ENCODE measurements around the gene FUT2. TPM values are rescaled to one million over a fixed set of nuclear protein-coding genes. Genes with fewer than 3 reads are reported as not detected.

Gene FUT2
- total and polyA plus RNA-seq, 2 of the 13 experiments (the other 11 are each of a cell fraction or from before 2014, with no cell fraction given) = 0.07 TPM; not detected in 1

GRCh38 chr19:48715681-48716171, 20.0 kb downstream of the FUT2 start (continued):
- TF ChIP-seq POGK (CRISPR knock-in tag; conservative IDR thresholded peaks at IDR 0.05) (no peak), JDP2 (CRISPR knock-in tag; IDR thresholded peaks at IDR 0.05; ENCODE audit: borderline replicate concordance) (no peak), CBFB (CRISPR knock-in tag; IDR thresholded peaks at IDR 0.05) (no peak), ZNF891 (CRISPR knock-in tag; IDR thresholded peaks at IDR 0.05) (no peak), MIER3 (CRISPR knock-in tag; IDR thresholded peaks at IDR 0.05; ENCODE audit: borderline replicate concordance) (no peak), ZBTB7A (CRISPR knock-in tag; IDR thresholded peaks at IDR 0.05) (0 out of 2 replicates have a peak, but pooled peaks have one; percentile 18), EEA1 (CRISPR knock-in tag; IDR thresholded peaks at IDR 0.05; ENCODE audit: borderline replicate concordance) (0 out of 2 replicates have a peak, but pooled peaks have one; percentile 24), ZZZ3 (CRISPR knock-in tag; IDR thresholded peaks at IDR 0.05; ENCODE audit: borderline replicate concordance) (no peak), ZNF354B (CRISPR knock-in tag; IDR thresholded peaks at IDR 0.05) (no peak), ZSCAN30 (CRISPR knock-in tag; IDR thresholded peaks at IDR 0.05) (no peak), SRY (CRISPR knock-in tag; IDR thresholded peaks at IDR 0.05) (no peak), ETV6 (CRISPR knock-in tag; conservative IDR thresholded peaks at IDR 0.05) (no peak)
- TF ChIP-seq, protein P1, sequence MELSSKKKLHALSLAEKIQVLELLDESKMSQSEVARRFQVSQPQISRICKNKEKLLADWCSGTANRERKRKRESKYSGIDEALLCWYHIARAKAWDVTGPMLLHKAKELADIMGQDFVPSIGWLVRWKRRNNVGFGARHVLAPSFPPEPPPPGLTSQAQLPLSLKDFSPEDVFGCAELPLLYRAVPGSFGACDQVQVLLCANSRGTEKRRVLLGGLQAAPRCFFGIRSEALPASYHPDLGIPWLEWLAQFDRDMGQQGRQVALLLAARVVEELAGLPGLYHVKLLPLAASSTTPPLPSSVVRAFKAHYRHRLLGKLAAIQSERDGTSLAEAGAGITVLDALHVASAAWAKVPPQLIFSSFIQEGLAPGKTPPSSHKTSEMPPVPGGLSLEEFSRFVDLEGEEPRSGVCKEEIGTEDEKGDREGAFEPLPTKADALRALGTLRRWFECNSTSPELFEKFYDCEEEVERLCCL (CRISPR knock-in tag; IDR thresholded peaks at IDR 0.05; ENCODE audit: borderline replicate concordance) = no peak
- TF ChIP-seq, protein P2, sequence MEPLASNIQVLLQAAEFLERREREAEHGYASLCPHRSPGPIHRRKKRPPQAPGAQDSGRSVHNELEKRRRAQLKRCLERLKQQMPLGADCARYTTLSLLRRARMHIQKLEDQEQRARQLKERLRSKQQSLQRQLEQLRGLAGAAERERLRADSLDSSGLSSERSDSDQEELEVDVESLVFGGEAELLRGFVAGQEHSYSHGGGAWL (CRISPR knock-in tag; IDR thresholded peaks at IDR 0.05) = no peak
- TF ChIP-seq, protein P3, sequence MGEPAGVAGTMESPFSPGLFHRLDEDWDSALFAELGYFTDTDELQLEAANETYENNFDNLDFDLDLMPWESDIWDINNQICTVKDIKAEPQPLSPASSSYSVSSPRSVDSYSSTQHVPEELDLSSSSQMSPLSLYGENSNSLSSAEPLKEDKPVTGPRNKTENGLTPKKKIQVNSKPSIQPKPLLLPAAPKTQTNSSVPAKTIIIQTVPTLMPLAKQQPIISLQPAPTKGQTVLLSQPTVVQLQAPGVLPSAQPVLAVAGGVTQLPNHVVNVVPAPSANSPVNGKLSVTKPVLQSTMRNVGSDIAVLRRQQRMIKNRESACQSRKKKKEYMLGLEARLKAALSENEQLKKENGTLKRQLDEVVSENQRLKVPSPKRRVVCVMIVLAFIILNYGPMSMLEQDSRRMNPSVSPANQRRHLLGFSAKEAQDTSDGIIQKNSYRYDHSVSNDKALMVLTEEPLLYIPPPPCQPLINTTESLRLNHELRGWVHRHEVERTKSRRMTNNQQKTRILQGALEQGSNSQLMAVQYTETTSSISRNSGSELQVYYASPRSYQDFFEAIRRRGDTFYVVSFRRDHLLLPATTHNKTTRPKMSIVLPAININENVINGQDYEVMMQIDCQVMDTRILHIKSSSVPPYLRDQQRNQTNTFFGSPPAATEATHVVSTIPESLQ (CRISPR knock-in tag; conservative IDR thresholded peaks at IDR 0.05) = no peak
- TF ChIP-seq, protein P4, sequence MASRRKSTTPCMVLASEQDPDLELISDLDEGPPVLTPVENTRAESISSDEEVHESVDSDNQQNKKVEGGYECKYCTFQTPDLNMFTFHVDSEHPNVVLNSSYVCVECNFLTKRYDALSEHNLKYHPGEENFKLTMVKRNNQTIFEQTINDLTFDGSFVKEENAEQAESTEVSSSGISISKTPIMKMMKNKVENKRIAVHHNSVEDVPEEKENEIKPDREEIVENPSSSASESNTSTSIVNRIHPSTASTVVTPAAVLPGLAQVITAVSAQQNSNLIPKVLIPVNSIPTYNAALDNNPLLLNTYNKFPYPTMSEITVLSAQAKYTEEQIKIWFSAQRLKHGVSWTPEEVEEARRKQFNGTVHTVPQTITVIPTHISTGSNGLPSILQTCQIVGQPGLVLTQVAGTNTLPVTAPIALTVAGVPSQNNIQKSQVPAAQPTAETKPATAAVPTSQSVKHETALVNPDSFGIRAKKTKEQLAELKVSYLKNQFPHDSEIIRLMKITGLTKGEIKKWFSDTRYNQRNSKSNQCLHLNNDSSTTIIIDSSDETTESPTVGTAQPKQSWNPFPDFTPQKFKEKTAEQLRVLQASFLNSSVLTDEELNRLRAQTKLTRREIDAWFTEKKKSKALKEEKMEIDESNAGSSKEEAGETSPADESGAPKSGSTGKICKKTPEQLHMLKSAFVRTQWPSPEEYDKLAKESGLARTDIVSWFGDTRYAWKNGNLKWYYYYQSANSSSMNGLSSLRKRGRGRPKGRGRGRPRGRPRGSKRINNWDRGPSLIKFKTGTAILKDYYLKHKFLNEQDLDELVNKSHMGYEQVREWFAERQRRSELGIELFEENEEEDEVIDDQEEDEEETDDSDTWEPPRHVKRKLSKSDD (CRISPR knock-in tag; IDR thresholded peaks at IDR 0.05; ENCODE audit: low read depth) = no peak
- TF ChIP-seq, protein P5, sequence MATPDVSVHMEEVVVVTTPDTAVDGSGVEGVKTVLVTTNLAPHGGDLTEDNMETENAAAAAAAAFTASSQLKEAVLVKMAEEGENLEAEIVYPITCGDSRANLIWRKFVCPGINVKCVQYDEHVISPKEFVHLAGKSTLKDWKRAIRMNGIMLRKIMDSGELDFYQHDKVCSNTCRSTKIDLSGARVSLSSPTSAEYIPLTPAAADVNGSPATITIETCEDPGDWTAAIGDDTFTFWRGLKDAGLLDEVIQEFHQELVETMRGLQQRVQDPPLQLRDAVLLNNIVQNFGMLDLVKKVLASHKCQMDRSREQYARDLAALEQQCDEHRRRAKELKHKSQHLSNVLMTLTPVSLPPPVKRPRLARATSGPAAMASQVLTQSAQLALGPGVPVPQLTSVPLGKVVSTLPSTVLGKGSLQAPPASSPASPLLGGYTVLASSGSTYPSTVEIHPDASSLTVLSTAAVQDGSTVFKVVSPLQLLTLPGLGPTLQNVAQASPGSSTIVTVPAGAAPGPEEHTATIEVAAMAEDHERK (CRISPR knock-in tag; IDR thresholded peaks at IDR 0.05; ENCODE audit: low read depth) = no peak
